Muscle of leg (tissue), 11 donors: ENCODE results near the gene NLRP5. TPM values are rescaled to one million over a fixed set of nuclear protein-coding genes. Genes with fewer than 3 reads are reported as not detected.

Experiments used
- DNase-seq: peaks from one replicate; pipeline ENCODE4 v3.0.0; 2013
- H3K27ac ChIP-seq: one replicate; pipeline ENCODE4 v1.5.1; 2013; ENCODE audit warnings: mild to moderate bottlenecking, low read length, control low read depth
- H3K27me3 ChIP-seq: one replicate; pipeline ENCODE4 v1.6.1; 2013; ENCODE audit warnings: low read length; ENCODE audit not compliant: control insufficient read depth, insufficient read depth
- H3K36me3 ChIP-seq: one replicate; pipeline ENCODE4 v1.6.1; 2013; ENCODE audit warnings: low read length; ENCODE audit not compliant: control insufficient read depth, insufficient read depth
- H3K4me1 ChIP-seq: one replicate; pipeline ENCODE4 v1.6.1; 2013; ENCODE audit warnings: low read length; ENCODE audit not compliant: control insufficient read depth, insufficient read depth
- H3K4me3 ChIP-seq: one replicate; pipeline ENCODE4 v1.5.1; 2013; ENCODE audit warnings: low read length, control low read depth
- H3K9me3 ChIP-seq: replicated peaks from 2 replicates; pipeline ENCODE4 v1.6.1; 2013; ENCODE audit warnings: low read depth, low read length; ENCODE audit not compliant: control insufficient read depth
- WGBS: methylation state at CpG from one replicate; pipeline ENCODE4 v1.1.5; 2013; ENCODE audit warnings: missing lambda C conversion rate; ENCODE audit not compliant: insufficient coverage; 5-methylcytosine and 5-hydroxymethylcytosine counted together
- polyA plus RNA-seq, 8 donors: library from polyadenylated mRNA; unstranded; fragments of 120-200 nt; gene quantifications; one replicate each; pipeline versions ENCODE4 v1.2.1 to v1.2.3, GENCODE V29; 2013; ENCODE audit warnings: inconsistent platforms in 1 of 8, low replicate concordance in 1 of 8; ENCODE audit not compliant: insufficient read length in 8 of 8, insufficient read depth in 1 of 8
- total RNA-seq: library from RNA; stranded (reverse); fragments of 120-200 nt; gene quantifications from one replicate; pipeline ENCODE4 v1.2.4, GENCODE V29; 2013

NLRP5 gene
- total and polyA plus RNA-seq, 9 donors, result not detected

DNA sequence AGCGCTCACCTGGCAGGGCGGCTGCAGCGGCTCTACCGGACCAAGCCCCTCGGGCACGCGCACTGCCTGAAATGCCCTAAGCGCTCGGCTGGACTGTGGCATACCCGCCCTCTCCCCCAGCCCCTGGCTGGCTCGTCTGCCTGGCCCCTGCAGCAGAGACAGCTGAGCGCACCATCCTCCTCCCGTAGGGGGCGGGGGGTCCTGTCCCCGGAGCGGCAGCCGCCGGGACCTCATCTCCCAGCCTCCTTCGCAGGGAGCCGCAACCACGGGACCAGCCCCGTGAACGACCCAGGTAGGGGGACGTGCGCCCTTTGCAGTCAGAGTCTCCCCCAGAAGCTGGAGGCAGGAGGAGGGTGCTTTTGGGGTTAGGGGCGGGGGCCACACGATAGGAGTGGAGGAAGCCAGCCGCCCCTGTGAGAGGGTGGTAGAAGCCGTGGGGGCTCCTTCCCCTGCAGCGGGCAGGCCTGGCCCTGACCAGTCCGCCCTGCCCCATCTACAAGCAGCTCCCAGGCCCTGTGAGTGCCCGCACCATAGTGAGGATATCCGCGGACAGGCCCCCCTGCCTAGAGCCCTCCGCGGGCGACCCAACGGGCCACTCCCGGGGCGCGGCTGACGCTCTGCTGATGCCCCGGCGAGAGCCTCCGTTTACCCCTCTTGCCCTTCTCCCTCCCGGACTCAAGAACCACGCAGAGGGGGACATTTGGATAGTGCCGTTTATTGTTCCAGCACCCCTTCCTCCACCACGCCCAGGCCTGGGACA, 100.3 kb downstream of the NLRP5 start:
- peaks cover 14% of the 10 kb centered on the region for H3K36me3 ChIP-seq
- H3K27me3 ChIP-seq, result no peaks in the 10 kb centered on the region
- no peak overlapping the region for H3K27ac ChIP-seq
- WGBS, result 50% methylated on average over 32 of the region's 49 CpGs
- H3K4me1 ChIP-seq, result no peaks in the 10 kb centered on the region
- H3K4me3 ChIP-seq, result no peak overlapping the region
- no peak for DNase-seq
- no peaks in the 10 kb centered on the region for H3K9me3 ChIP-seq

DNA sequence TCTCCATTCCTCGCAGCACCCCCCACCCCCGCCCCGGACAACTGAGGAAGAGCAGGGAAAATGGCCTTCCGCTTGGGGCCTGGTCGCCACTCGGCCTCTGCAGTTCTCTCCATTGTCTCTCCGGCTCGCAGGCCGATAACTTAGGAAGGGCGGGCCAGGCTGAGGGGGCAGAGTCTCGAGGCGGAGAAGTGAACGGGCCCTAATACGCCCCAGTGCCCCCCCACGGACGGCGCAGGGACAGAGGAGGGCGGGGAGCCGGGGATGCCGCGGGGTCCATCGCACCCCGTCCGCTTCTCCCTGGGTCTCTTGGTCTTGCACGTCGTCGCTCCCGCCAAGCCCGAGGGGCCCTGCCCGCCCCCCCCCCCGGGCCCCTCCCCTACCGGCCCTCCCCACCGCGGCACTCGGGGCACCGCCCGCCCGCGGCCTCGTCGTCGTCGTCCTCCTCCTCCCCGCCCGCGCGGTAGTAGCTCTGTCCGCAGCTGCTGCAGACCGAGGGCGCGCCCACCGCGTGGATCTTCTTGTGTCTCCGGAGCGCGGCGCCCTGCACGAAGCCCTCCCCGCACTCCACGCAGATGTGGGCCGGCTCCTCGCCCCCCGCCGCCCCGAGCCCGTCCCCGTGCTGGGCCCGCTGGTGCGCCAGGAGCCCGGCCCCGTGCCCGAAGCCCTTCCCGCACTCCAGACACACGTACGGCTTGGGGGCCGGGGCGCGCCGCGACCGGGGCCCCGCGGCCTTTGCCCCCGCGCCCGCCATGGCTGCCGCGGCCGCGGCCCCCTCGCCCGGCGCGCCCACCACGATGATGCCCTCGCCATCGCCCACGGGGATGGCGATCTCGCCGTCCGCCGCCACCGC, 101.3 kb downstream of the NLRP5 start:
- H3K9me3 ChIP-seq, result peaks cover 4% of the 10 kb centered on the region
- no peak for DNase-seq
- H3K27ac ChIP-seq, result no peak overlapping the region
- WGBS, result 73% methylated on average over 82 of the region's 104 CpGs
- H3K4me3 ChIP-seq, result no peak overlapping the region
- H3K4me1 ChIP-seq, result no peaks in the 10 kb centered on the region
- H3K36me3 ChIP-seq, result peaks cover 18% of the 10 kb centered on the region
- no peaks in the 10 kb centered on the region for H3K27me3 ChIP-seq

DNA sequence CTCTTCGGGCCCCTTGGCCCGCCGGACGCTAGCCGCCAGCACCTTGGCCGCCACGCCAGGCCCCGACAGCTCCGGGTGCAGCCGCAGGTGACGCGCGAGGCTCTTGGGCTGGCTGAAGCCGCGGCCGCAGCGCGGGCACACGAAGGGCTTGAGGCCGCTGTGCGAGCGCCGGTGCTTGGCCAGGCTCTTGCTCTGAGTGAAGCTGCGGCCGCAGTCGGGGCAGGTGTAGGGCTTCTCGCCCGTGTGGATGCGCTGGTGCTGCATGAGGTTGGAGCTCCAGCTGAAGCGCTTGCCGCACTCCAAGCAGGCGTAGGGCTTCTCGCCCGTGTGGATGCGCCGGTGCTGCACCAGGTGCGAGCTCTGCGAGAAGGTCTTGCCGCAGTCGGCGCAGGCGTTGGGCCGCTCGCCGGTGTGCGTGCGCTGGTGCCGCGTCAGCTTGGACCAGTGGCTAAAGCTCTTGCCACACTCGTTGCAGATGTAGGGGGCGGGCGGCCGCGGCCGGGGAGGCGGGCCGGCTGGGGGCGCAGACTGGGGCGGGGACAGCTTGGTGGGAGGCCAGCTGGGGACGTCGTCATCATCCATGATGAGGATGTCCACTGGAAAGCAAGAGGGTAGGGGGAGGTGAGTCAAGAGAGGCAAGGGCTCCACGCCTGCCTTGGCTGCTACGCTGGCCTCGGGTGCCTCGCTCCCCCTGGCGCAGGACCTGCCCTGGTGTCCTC, 102.1 kb downstream of the NLRP5 start:
- Histone ChIP-seq H3K27me3 (no peaks in the 10 kb centered on the region), H3K27ac (no peak overlapping the region), H3K4me3 (no peak overlapping the region), H3K4me1 (no peaks in the 10 kb centered on the region), H3K9me3 (peaks cover 12% of the 10 kb centered on the region), H3K36me3 (peaks cover 26% of the 10 kb centered on the region)
- WGBS, result 93% methylated on average over 62 of the region's 66 CpGs
- DNase-seq, result no peak

DNA sequence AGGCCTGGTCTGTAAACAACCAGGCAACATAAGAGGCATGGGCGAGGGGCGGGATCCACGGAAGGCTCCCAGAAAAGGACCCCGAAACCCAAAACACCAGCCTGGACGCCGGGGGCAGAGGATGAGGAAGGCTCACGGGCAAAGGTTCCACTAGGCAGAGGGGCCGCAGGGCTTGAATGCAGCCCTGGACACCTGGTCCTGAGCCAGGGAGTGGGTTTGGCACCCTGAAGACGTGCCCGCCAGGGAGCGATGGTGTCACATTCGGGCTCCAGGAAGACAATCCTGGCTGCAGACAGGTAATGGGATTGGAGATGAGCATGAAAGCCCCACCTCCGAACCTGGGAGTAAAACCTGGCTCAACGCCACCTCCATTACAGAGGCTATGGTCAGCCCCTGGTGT, 102.8 kb downstream of the NLRP5 start:
- Histone ChIP-seq H3K4me3 (no peak overlapping the region), H3K36me3 (peaks cover 28% of the 10 kb centered on the region), H3K27me3 (no peaks in the 10 kb centered on the region), H3K27ac (no peak overlapping the region), H3K9me3 (peaks cover 12% of the 10 kb centered on the region), H3K4me1 (no peaks in the 10 kb centered on the region)
- no peak for DNase-seq
- 91% methylated on average over 14 of the region's 14 CpGs for WGBS

DNA sequence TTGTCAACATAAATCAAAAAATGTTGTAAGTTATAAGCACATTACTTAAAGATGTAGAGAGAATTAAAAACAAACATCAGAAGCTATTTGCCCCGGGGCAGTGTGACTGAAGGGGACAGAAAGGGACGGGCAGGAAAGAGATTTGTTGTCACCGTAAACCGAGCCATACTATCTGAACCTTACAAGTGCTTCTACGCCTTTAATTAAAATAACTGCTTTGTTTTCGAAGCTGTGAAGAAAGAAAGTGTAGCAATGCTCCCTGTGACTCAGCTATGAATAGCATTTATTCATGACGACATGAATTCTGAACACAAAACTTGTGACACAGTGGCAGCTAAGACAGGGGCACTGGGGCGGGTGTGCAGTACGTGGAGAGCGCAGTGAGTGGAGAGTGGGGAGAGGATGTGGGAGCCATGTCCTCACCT, 104.5 kb downstream of the NLRP5 start:
- Histone ChIP-seq H3K4me3 (no peak overlapping the region), H3K4me1 (no peaks in the 10 kb centered on the region), H3K27ac (no peak overlapping the region), H3K36me3 (peaks cover 34% of the 10 kb centered on the region), H3K27me3 (no peaks in the 10 kb centered on the region), H3K9me3 (peaks cover 12% of the 10 kb centered on the region)
- no peak for DNase-seq
- WGBS, result 92% methylated on average over 2 of the region's 10 CpGs

DNA sequence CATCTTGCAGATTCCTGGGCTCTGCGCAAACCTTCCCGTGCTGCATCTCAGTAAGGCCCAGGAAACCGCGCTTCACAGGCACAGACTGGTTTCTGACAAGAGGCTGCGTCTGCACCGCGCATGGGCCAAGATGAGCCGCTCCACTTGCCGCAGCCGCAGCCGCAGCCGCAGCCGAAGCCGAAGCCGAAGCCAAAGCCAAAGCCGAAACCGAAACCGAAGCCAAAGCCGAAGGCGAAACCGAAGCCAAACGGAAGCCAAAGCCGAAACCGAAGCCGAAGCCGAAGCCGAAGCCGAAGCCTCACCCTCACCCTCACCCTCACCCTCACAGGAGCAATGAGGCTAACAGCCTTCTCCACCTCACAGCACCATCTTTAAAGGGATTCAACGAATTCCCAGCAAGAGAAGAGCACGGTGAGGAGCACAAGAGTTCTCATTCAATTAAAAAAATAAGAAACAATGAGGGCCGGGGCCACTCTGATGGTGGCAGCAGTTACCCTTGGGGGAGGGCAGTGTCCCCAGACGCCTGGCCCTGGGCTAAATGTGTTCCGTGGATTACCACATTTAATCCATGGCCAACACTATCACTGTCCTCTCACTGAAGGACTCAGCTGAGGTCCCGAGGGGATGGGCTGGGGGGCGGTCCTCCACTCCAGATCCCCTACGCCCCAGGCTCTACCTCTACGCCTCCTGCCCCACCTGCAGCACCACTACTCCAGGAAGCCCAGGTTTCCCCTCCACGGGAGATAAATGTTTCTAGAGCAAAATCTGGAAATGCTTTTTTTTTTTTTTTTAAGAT, 105.4 kb downstream of the NLRP5 start:
- Histone ChIP-seq H3K4me1 (no peaks in the 10 kb centered on the region), H3K27me3 (no peaks in the 10 kb centered on the region), H3K9me3 (peaks cover 12% of the 10 kb centered on the region), H3K36me3 (peaks cover 34% of the 10 kb centered on the region), H3K27ac (no peak overlapping the region), H3K4me3 (no peak overlapping the region)
- 92% methylated on average over 13 of the region's 38 CpGs for WGBS
- DNase-seq, result no peak

DNA sequence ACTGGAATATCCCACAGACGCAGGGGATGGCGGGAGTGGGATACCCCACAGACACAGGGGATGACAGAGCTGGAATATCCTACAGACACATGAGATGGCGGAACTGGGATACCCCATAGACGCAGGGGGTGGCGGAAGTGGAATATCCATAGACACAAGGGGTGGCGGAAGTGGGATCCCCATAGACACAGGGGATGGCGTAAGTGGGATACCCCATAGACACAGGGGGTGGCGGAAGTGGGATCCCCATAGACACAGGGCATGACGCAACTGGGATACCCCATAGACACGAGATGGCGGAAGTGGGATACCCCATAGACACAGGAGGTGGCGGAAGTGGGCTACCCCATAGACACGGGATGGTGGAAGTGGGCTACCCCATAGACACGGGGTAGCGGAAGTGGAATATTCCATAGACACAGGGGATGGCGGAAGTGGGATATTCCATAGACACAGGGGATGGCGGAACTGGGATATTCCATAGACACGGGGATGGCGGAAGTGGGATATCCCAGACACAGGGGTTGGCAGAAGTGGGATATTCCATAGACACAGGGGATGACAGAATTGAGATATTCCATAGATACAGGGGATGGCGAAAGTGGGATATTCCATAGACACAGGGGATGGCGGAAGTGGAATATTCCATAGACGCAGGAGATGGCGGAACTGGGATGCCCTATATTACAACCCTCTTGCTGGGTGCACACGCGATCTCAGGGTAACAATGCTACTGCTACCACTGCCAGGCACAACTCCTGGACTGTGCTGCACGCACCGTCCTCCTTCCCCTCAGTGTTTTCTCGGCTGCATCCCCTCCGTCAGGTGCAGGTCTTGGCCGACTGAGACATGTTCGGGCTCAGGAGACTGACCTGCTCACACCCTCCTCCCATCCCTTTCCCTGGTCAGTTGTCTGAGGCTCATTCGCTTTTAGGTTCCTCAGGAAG, 106.4 kb downstream of the NLRP5 start:
- Histone ChIP-seq H3K27ac (no peak overlapping the region), H3K9me3 (peaks cover 12% of the 10 kb centered on the region), H3K27me3 (no peaks in the 10 kb centered on the region), H3K4me3 (no peak overlapping the region), H3K4me1 (peaks cover 7% of the 10 kb centered on the region), H3K36me3 (peaks cover 39% of the 10 kb centered on the region)
- no peak for DNase-seq
- 99% methylated on average over 25 of the region's 32 CpGs for WGBS

DNA sequence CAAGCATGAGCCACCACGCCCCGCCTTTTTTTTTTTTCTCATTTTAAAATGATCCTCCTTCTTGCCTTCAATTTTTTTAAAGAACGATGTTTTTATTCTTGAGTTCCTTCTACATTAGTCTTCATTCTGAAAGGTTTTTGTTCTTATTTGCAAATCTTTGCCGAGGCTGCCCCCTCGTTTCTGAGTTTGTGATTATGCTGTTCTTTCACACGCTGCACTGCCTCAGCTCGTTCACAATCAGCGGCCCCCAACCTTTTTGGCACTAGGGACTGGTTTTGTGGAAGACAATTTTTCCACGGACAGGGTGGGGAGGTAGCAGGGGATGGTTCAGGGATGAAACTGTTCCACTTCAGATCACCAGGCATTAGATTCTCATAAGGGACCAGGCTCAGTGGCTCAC, 107.9 kb downstream of the NLRP5 start:
- WGBS, result 96% methylated on average over 4 of the region's 9 CpGs
- H3K36me3 ChIP-seq, result peaks cover 45% of the 10 kb centered on the region
- no peak overlapping the region for H3K27ac ChIP-seq
- DNase-seq, result no peak
- peaks cover 7% of the 10 kb centered on the region for H3K4me1 ChIP-seq
- H3K27me3 ChIP-seq, result no peaks in the 10 kb centered on the region
- H3K4me3 ChIP-seq, result no peak overlapping the region
- peaks cover 12% of the 10 kb centered on the region for H3K9me3 ChIP-seq

DNA sequence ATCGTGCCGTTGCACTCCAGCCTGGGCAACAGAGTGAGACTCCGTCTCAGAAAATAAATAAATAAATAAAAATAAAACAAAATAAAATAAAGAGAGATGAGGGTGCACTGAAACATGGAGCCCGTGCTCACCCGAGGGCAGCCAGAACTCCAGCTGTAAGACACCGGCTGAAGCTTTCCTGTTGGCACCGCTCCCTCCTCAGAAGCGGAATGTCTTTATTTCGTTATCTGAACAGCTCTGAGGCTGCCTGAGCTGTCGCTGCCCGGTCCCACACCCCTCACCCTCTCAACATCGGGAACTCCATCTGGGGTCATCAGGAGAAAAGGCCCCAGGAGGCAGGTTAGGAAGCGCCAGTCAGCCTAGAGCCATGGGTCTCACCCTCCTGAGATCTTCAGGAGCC, 110.1 kb downstream of the NLRP5 start:
- no peak overlapping the region for H3K27ac ChIP-seq

More for the DNA sequence above, 110.1 kb downstream of the NLRP5 start:
- Histone ChIP-seq H3K4me1 (peaks cover 7% of the 10 kb centered on the region), H3K4me3 (no peak overlapping the region), H3K27me3 (no peaks in the 10 kb centered on the region), H3K9me3 (peaks cover 12% of the 10 kb centered on the region), H3K36me3 (peaks cover 53% of the 10 kb centered on the region)
- 89% methylated on average over 3 of the region's 13 CpGs for WGBS
- no peak for DNase-seq
